ENCODE measurements around the gene MICAL2. TPM values are rescaled to one million over a fixed set of nuclear protein-coding genes. Genes with fewer than 3 reads are reported as not detected.

Gene MICAL2
- total and polyA plus RNA-seq, 2 of the 8 experiments (the other 6 are each of a cell fraction or from before 2014, with no cell fraction given): 1.3 to 4.1 TPM

GRCh38 chr11:12105471-12105870, 4.9 kb upstream of the MICAL2 start (continued):
- TF ChIP-seq JUN (IDR thresholded peaks at IDR 0.05; ENCODE audit: low read depth, low read length) (no peak), FOSL1 (IDR thresholded peaks at IDR 0.05; ENCODE audit: insufficient read depth, low read depth, low read length) (no peak), TAF1 (IDR thresholded peaks at IDR 0.05; ENCODE audit: low read depth, low read length) (no peak), SRF (IDR thresholded peaks at IDR 0.05; ENCODE audit: low read depth, low read length) (no peak), BRCA1 (IDR thresholded peaks at IDR 0.05; ENCODE audit: low read depth, low read length) (no peak)

Measured in H1 (cell line).